ENCODE data around the gene OVOL1.
"Not testable (repeated sequence)": the region's sequence is repeated elsewhere in the genome, so short reads cannot be mapped to it uniquely, and the experiment has no call there.

The OVOL1 gene

DNA sequence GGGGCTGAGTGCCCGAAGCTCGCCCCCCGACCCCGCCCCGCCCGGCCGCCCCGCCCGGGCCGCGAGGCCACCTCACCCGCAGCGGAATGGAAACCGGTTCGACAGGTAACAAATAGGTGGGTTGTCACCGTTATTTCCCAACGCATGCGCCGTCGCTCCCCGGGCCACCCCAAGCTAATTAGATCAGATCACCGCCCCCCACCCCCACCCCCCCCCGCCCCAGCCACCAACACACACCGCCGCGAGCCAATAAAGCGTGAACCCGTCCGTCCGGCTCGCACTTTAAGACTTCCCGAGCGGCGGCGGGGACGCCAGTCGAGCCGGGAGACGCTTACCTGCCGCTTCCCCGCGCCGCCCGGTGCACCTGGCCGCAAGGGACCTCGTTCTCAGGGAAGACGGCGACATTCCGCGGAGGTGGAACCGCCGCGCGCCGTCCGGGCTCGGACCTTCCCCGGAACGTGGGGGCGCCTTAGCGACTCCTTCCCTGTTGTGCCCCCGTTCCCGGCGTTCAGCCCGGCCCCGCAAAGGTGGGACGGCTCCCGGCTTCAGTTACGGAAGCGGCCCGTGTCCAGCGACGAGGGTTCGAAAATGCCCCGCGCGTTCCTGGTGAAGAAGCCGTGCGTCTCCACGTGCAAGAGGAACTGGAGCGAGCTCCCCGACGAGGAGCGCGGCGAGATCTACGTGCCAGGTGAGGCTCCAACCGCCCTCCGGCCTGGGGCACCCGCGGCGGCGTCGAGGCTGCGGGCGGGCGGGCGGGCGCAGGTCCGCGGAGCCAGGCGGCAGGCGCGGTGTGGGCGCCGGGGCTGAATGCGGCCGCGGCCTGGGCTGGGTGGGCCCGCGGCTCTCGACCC lies at the start of gene OVOL1:
TSS of gene OVOL1 (plus strand) at position 278 of the 851 bp plus-strand sequence. CDS start at position 589, 311 bp downstream.
- DNase-seq: no peak

DNA sequence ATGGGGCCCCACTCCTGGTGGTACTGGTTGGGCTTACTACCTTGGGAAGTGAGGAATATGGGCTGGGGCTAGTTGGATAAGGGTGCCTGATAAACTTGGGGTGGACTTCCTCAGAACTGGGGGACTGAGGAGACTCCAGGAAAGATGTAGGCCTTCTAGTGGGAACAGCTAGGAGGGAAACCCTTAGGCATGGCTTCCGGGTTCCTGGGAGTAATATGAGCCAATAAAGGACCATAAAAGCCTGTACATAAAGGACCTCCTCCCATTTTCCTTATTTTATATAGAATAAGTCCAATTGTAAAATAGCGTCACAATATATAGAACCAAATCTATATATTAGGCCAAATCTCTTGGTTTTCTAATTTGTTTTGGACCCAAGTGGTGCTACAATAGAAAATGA lies 47.8 kb upstream of the OVOL1 start:
- DNase-seq: no peak

DNA sequence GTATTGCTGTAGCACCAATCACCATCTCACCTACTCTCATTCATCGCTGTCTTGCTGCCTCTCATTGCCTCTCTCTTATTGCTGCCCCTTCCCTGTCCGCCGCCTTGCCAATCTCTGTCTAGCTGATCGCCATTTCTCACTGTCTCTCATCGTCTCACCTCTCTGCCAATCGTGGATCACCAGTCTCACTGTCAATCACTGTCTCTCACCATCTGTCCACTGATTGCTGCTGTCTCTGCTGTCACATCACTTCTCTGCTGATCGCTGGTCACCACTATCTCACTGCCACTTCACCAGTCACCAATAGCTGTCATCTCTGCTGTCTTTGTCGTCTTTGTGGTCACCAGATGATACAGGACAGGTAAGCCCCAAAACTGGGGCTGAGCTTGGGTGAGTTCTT lies 45.7 kb upstream of the OVOL1 start:
- DNase-seq: no peak

DNA sequence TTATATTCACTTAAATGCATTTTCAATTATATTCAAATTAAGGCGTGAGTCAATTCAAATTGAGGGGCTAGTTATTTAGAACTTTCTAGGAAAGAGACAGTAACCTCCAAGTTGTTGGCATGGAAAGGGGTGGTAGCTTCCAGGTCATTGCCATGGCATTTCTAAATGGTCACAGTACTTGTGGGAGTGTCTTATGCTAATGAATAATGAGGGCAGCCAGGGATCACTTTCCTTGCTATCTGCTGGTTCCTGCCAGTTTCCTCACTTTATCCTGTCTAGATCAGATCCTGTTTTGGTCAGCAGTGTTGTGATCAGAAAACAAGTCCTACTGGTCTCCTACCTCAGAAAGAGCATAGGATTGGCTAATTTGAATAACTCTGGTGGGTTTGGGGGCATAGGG lies 44.5 kb upstream of the OVOL1 start:
- DNase-seq: no peak

DNA sequence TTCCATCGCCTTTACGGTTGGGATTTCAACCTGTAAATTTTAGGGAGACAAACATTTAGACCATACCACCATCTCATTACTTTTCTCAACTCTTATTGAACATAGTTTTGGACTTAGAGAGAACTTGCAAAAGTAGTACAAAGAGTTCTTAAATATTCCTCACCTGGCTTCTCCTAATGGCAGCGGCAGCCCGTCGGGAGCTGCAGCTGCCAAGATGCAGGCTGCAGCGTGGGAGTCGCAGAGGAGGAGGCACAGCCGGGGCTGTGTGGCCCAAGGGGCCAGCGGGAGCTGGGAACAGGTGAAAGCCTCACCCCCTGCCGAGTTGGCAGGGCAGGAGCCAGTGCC lies 43.2 kb upstream of the OVOL1 start:
- DNase-seq: no peak

DNA sequence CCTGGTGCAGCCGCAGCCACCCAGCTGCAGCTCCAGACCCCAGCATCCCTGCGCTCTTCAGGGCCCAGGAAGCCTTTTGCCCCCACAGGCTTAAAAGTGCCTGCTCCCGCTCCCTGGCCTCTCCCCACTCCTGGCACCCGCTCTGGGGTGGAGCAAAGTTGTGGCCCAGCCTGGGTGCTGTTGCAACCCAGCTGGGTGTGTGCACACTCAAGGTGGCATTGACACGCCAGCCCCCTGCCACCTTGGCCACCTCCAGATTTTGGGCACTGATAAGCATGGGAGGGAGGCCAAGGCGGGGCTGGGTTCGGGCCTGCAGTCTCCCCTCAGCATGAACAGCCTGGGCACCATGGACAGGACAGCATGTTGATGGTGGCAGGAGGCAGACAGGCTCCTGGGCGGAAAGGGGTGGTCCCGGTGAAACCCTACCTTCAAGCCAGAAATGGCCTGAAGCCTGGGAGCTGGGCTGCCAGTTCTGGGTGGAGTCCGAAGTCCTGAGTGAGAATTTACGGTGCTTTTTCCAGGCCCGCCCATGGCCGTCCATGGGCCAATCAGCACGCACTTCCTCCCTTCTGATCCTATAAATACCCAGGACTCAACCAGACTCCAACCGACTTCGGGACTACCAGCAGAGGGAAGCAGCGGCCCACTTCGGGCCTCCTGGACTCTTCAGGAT lies 42.7 kb upstream of the OVOL1 start:
- DNase-seq: peak; percentile 45

DNA sequence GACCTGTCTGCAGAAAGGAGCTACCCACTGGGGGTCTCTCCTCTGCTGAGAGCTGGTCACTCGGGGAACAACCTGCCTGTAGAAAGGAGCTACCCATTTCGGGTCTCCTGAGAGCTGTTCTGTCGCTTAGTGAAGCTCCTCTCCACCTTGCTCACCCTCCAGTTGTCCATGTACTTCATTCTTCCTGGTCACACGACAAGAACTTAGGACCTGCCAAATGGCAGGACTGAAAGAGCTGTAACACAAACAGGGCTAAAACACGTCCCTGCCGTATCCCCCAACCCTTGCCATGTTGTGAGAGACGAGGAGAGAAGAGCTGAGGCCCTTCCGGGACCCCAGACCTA lies 42.2 kb upstream of the OVOL1 start:
- DNase-seq: no peak

DNA sequence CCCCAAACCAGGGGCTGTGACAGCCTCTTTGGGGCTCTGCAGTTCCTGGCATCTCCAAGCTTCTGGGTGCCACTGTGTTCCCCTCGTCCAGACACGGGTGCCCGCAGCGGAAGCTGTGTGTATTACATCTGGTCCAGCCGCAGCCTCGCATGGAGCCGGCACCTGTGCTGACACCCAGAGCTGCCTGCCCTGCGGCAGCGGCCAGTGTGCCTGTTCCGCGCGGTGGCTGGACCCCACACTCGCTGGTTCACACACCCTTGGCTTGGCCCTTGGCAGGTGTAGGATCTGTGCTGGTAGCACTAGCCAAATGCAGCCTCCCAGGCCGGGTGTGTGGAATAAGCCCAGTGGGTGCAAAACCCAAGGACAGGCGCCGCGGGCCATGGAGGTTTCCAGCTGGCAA lies 41.8 kb upstream of the OVOL1 start:
- DNase-seq: no peak

DNA sequence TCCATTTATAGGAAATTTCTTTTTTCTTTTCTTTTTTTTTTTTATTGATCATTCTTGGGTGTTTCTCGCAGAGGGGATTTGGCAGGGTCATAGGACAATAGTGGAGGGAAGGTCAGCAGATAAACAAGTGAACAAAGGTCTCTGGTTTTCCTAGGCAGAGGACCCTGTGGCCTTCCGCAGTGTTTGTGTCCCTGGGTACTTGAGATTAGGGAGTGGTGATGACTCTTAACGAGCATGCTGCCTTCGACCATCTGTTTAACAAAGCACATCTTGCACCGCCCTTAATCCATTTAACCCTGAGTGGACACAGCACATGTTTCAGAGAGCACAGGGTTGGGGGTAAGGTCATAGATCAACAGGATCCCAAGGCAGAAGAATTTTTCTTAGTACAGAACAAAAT lies 24.7 kb upstream of the OVOL1 start:
- DNase-seq: not testable (repeated sequence)

DNA sequence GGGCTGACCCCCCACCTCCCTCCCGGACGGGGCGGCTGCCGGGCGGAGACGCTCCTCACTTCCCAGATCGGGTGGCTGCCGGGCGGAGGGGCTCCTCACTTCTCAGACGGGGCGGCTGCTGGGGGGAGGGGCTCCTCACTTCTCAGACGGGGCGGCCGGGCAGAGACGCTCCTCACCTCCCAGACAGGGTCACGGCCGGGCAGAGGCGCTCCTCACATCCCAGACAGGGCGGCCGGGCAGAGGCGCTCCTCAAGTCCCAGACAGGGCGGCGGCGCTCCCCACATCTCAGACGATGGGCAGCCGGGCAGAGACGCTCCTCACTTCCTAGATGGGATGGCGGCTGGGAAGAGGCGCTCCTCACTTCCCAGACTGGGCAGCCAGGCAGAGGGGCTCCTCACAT lies 24.0 kb upstream of the OVOL1 start:
- DNase-seq: not testable (repeated sequence)

DNA sequence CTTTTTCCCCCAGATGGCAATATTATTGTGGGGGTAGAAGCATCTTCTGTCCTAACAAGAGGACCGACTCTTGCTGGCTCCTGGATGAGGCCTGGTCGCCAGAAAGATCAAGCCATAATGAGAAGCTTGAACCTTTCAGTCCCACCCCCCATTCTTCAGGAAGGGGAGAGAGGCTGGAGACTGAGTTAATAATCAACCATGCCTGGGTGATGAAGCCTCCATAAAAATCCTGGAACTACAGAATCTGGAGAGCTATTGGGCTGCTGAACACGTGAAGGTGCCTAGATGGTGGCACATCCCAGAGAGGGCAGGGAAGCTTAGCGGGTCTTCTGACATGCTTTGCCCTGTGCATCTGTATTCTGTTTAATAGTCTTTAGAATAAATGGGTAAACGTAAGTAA lies 22.4 kb upstream of the OVOL1 start:
- no peak for DNase-seq

DNA sequence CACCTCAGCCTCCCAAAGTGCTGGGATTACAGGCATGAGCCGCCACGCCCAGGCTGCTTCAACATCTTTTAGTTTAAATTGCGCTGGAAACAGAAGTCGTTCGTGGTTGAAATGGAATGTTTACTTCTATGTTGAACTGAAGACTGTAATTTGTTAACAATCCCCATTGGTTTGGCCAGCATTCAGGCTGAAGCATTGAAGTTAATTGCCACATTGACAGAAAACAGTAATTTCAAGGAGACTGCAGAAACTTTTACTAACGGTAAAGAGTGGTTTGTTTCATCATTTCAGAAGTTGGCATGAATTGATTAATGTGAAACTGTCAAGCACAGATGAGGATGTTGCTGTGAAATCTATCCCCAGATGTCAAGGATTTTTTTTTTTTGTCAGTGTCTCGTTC lies 20.3 kb upstream of the OVOL1 start:
- peak; percentile 68 for DNase-seq

DNA sequence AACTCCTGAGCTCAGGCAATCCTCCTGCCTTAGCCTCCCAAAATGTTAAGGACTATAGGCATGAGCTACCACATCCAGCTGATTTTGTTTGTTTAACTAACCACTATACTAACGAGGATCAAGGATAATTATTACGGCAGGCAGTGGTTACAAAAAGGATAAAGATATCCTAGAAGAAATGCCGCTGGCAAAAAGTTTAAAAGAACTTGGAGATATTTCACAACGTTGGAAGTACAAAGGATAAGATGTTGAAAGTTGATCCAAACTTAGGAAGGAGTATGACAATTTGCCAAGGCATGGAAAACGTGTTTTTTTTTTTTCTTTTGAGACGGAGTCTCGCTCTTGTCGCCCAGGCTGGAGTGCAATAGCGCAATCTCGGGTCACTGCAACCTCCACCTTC lies 19.5 kb upstream of the OVOL1 start:
- no peak for DNase-seq

DNA sequence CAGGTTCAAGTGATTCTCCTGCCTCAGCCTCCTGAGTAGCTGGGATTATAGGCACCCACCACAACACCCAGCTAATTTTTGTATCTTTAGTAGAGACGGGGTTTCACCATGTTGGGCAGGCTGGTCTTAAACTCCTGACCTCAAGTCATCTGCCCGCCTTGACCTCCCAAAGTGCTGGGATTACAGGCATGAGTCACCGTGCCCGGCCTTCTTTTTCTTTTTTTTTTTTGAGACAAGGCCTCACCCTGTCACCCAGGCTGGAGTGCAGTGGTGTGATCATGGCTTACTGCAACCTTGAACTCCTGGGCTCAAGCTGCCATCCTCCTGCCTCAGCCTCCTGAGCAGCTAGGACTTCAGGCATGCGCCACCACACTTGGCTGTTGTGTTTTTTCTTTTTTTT lies 19.1 kb upstream of the OVOL1 start:
- DNase-seq: not testable (repeated sequence)

DNA sequence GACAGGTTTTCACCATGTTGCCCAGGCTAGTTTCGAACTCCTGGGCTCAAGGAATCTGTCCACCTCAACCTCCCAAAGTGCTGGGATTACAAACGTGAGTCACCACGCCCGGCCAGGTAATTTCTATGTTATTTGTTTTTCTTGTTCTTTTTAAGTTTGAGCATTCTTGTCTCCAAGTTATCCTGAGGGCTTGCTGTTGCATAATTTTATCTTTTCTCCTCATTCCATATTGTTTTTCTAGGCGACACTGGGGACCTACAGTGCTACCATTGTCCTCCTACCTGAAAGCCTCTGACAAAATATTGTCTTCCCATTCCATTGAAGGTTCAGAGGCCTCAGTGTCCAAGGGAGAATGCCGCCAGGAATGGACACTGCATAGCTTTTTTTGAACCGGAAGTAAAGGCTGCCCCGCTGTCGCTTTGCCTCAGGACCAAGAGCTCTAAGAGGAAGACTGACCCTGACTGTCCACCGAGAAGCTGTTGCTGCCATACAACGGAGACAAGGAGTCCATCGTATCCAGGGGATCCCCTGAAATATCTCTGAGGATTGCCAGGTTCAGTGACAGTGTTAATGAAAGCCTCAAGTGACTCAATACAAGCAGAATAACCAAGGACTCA lies 15.8 kb upstream of the OVOL1 start:
- DNase-seq: no peak

DNA sequence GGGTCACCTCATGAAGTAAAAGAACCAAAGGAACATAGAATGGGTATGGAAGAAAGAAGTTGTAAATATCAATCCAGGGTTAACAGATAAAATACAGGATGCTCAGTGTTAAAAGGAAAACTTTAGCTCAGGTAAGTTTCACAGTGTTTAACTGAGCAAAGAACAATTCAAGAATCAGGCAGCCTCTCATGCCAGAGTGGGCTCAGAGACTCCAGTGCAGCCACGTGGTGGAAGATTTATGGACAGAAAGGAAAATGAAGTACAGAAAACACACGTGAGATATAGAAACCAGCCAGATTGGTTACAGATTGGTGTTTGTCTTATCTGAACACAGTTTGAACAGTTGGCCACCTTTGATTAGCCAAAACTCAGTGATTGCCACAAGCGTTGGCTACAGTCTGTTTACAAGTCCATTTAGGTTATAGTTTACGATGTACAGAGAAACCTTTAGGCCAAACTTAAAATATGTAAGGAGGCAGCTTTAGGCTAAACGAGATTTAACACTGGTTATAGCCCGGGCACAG lies 15.2 kb upstream of the OVOL1 start:
- no peak for DNase-seq

DNA sequence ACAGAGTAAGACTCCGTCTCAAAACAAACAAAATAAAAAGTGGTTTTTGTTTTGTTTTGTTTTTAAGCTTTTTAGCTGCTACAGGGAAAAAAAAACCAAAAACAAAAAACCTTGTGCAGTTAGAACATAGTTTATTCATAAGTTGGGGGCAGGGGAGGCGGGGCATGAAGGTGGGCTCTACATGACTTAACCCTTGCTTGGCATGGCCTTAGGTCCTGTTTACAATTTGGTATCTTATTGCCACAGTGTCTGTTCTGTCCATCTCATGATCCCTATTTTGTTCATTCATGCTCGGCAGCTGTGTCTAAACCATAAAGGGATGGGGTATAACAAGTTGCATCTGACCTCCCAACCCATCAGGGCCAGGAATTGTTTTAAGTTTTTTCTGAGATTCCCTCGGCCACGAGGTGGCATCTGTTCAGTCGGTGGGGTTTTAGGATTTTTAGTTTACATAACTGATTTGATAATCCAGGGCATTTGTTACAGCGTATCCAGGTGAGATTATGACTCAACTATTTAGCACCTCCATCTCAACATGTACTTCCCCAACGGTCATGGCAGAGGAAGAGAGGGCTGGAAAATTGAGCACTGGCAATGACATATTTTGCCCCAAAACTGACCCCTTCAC lies 13.0 kb upstream of the OVOL1 start:
- no peak for DNase-seq

DNA sequence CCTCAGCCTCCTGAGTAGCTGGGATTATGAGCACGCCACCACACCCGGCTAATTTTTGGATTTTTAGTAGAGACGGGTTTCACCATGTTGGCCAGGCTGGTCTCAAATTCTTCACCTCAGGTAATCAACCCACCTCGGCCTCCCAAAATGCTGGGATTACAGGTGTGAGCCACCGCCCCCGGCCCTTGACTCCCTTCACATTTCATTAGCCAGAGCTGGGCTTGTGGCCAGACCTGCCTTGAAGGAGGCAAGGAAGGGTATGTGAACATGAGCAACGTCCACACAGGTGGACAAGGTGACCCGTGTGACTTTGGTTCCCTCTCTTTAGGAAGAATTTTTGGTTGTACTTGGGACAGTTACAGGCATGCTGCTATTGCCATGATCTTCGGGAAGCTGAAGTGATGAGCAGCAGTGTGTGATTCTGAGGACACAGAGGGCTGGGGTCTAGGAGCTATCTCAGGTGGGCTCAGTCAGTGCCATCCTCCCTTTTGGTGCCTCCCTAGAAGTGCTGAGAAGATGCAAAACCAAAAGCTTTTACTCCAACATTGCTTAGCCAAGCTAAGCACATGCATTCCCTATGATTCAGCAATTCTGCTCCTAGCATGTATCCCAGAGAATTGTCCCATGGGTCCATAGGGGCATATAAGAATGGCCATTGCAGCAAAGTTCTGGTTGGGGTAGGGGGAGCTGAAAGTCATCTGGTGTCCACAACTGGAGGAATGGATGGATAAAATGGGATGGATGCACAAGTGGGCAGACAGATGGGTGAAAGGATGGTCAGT lies 12.1 kb upstream of the OVOL1 start:
- DNase-seq: no peak

DNA sequence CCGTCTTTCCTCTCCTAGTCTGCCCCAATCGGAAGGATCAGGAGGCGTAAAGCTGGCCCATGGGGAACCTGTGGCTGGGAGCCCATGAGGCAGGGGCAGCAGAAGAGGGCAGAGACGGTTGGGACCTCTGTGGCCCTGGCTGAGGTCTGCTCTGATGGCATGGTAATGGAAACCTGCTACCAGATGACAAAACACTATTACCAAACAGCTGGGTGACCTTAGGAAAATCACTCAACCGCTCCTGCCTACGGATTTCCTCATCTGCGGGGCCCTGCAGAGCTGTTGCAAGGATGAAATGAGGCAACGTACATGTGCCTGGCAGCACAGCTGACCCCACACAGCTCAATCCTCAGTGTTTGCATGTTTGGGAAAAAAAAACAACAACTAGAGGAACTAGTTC lies 10.7 kb upstream of the OVOL1 start:
- DNase-seq: peak; percentile 74

DNA sequence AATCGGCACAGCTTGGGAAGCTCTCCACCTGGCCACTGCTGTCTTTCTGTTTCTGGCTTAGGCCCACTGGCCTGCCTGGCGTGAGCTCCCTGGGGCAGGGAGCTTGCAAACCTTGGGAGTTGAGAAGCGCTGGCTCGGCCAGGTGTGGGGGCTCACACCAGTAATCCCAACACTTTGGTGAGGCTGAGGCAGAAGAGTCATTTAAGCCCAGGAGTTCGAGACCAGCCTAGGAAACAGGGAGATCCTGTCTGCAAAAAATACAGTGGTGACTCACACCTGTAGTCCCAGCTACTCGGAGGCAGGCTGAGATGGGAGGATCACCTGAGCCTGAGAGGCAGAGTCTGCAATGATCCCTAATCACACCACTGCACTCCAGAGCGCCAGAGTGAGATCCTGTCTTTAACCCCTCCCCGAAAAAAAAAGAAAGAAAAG lies 10.1 kb upstream of the OVOL1 start:
- DNase-seq: no peak

DNA sequence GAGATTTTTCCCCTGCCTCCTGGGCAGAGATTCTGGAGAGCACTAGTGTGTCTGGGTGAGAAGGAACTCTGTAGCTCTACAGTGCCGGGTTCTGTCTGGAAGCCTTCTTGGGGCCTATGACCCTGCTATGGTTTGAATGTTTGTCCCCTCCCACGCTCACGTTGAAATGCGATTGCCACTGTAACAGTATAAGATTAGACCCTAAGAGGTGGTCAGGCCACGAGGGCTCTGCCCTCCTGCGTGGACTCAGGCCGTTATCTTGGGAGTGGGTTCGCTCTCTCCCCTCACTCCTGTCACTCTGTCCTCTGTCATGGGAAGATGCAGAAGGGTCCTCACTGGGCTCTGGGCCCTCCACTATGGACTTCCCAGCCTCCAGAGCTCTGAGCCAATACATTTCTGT lies 9.6 kb upstream of the OVOL1 start:
- DNase-seq: no peak

DNA sequence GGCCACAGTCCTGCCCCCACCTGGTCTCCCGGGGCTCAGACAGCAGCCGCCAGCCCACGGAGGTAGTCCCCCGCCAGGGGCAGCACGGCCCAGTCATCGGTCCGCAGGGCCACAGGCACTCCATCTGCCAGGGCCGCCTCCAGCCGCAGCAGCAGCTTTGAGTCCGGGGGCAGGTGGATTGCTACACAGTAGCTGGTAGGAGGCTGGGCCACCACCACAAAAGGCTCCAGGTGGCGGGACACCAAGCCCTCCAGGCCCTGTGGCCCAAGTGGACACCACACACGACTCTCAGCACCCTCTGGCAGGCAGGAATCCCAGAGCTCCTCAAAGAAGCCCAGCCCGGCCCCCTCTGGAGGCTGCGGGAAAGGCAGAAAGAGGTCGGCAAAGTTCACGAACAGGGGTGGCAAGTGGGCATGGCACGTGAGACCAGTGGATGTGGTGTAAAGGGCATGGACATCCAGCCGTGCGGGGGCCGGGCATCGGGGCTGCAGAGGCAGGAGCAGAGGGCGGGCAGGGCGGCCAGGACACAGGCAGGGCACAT lies 9.0 kb upstream of the OVOL1 start:
- no peak for DNase-seq
